ENCODE measurements around the gene PRKAG1. TPM values are rescaled to one million over a fixed set of nuclear protein-coding genes. Genes with fewer than 3 reads are reported as not detected.

Gene PRKAG1
- total RNA-seq, 1 donor from 2014 or later: 68.5 TPM

DNA sequence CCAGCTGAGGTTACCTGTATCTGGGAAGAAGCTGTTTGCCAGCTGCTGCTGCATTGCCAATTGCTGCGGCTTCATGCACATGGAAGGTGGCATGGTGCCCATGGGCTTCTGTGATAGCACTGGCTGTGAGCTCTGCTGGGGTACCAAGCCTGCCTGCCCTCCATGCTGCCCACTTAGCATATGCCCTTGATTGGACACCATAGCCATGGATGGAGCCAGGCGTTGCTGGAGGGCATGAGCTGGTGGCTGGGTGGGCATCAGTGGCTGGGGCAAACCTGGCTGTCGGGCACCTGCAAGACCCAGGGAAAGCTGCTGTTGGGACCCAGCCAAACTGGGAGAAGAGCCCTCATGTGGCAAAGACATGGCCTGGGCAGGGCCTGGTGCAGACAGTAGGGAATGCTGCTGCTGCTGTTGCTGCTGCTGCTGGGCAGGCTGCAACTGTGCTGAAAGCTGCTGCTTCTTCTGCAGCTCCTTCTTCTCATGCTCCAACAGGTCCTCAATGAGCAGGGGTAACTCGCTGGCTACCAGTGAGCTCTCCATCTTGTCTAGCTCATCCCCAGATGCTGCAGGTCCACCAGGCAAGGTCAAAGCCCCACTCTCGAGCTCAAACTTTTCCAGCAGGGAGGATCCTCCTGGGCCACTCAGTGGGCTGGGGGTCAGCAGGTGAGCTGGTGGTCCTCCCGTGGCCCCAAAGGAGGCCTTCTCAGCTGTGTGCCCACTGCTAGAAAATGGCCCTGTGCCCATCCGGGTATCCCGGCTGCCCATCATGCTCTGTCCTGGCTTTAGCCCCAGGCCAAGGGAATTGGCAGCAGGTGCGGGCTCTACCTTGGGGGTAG, 18.8 kb upstream of the PRKAG1 start:
- no peak for DNase-seq (ENCODE audit: low read depth)
- Histone ChIP-seq H3K4me3 (ENCODE audit: low read depth, low read length) (no peak overlapping the region), H3K36me3 (ENCODE audit: control insufficient read depth, insufficient read depth, low read length) (peaks cover 6% of the 10 kb centered on the region), H3K27me3 (ENCODE audit: control insufficient read depth, insufficient read depth, low read length) (no peaks in the 10 kb centered on the region)
- TF ChIP-seq, protein P1, sequence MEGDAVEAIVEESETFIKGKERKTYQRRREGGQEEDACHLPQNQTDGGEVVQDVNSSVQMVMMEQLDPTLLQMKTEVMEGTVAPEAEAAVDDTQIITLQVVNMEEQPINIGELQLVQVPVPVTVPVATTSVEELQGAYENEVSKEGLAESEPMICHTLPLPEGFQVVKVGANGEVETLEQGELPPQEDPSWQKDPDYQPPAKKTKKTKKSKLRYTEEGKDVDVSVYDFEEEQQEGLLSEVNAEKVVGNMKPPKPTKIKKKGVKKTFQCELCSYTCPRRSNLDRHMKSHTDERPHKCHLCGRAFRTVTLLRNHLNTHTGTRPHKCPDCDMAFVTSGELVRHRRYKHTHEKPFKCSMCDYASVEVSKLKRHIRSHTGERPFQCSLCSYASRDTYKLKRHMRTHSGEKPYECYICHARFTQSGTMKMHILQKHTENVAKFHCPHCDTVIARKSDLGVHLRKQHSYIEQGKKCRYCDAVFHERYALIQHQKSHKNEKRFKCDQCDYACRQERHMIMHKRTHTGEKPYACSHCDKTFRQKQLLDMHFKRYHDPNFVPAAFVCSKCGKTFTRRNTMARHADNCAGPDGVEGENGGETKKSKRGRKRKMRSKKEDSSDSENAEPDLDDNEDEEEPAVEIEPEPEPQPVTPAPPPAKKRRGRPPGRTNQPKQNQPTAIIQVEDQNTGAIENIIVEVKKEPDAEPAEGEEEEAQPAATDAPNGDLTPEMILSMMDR (IDR thresholded peaks at IDR 0.05; ENCODE audit: insufficient read depth, low read length, poor library complexity, severe bottlenecking): no peak

DNA sequence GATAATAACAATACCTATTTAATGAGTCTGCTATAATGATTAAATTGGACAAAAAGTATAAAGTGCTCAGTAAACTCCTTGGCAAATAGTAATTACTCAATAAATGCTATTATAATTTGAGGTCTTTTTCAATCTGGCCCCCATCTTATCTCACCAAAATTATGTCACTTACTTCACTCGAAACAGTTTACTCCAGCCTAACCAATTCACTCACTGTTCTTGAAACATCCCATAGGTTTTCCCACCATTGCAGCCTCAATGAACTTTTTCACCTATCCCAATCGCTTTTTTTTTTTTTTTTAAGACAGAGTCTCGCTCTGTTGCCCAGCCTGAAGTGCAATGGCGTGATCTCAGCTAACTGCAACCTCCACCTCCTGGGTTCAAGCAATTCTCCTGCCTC, 17.5 kb upstream of the PRKAG1 start:
- no peaks in the 10 kb centered on the region for H3K27me3 ChIP-seq (ENCODE audit: control insufficient read depth, insufficient read depth, low read length)
- H3K4me3 ChIP-seq (ENCODE audit: low read depth, low read length): no peak overlapping the region
- DNase-seq (ENCODE audit: low read depth): no peak
- H3K36me3 ChIP-seq (ENCODE audit: control insufficient read depth, insufficient read depth, low read length): peaks cover 9% of the 10 kb centered on the region
- TF ChIP-seq, protein P1 (IDR thresholded peaks at IDR 0.05; ENCODE audit: insufficient read depth, low read length, poor library complexity, severe bottlenecking): no peak

DNA sequence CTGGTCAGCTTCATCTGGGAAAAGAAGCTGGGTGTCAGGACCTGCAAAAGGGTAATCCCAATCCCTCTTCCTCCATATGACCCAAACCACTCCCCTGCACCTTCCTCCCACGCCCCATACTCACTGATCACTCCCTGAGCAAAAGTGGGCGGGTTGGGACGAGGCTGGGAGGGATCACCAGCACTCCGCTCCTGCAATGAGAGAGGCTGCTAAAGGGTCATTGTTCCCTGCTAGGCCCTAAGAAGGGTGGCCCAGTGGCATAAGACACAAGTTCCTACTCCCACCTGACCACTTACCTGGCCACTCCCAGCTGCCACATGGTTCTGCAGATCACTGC, 15.7 kb upstream of the PRKAG1 start:
- H3K27me3 ChIP-seq (ENCODE audit: control insufficient read depth, insufficient read depth, low read length): no peaks in the 10 kb centered on the region
- no peak for DNase-seq (ENCODE audit: low read depth)
- H3K36me3 ChIP-seq (ENCODE audit: control insufficient read depth, insufficient read depth, low read length): peaks cover 9% of the 10 kb centered on the region
- TF ChIP-seq, protein P1 (IDR thresholded peaks at IDR 0.05; ENCODE audit: insufficient read depth, low read length, poor library complexity, severe bottlenecking): no peak
- no peak overlapping the region for H3K4me3 ChIP-seq (ENCODE audit: low read depth, low read length)

DNA sequence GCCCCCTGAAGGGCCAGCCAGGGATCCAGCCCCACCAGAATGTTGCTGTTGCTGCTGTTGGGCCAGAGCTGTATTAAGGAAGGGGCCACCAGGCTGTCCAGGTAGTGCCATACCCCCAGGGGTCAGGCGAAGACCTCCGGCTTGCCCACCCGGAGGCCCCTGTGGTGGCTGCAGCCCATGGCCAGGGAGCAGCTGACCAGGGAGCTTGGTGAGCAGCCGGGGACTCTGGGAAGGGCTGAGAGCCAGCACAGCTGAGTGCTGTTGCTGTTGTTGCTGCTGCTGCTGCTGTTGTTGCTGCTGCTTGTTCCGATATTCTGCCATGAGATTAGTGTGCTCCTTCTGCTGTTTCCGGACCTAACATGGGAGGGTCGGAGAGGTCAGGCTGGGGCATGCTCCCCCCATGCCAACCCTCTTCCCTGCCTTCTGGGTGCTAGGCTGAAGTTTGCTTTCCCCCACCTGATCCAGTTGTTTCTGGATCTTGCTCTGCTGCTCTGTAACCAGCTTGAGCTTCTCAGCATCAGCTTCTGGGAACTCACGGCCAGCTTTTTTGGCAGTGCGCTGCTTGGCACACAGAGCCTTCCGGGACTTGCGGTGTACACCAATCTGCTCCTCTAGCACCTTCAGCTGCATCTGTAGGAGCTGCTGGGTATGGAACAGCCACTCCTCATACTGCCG, 15.2 kb upstream of the PRKAG1 start:
- TF ChIP-seq, protein P1 (IDR thresholded peaks at IDR 0.05; ENCODE audit: insufficient read depth, low read length, poor library complexity, severe bottlenecking): no peak
- H3K4me3 ChIP-seq (ENCODE audit: low read depth, low read length): no peak overlapping the region
- DNase-seq (ENCODE audit: low read depth): no peak
- no peaks in the 10 kb centered on the region for H3K27me3 ChIP-seq (ENCODE audit: control insufficient read depth, insufficient read depth, low read length)
- H3K36me3 ChIP-seq (ENCODE audit: control insufficient read depth, insufficient read depth, low read length): peaks cover 8% of the 10 kb centered on the region

DNA sequence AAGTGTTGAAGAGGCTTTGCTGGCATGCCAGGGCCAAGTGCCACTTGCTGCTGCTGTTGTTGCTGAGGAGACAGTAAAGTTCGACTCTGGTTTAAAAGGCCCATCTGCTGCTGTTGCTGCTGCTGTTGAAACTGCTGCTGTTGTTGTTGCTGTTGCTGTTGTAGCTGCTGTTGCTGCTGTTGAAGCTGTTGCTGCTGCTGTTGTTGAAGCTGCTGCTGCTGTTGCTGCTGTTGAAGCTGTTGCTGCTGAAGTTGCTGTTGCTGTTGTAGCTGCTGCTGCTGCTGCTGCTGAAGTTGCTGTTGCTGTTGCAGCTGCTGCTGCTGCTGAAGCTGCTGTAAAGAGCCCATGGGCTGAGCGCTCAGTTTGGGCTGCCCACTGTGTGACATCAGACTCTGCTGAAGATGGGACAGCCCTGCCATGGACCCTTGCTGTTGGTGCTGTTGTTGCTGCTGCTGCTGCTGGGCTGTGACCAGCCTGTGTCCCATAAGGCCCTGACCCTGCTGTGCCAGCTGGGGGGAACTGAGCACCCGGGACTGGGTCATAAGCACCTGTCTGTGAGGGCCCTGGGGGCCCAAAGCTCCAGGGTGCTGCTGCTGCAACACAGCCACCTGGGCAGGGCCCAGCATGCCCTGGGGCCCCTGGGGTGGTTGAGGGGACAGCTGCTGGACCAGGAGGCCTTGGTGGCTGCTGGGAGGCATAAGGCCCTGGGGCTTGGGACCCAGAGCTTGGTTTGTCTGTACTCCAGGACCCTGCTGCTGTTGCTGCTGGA, 14.3 kb upstream of the PRKAG1 start:
- H3K36me3 ChIP-seq (ENCODE audit: control insufficient read depth, insufficient read depth, low read length): peaks cover 8% of the 10 kb centered on the region
- no peak for DNase-seq (ENCODE audit: low read depth)
- TF ChIP-seq, protein P1 (IDR thresholded peaks at IDR 0.05; ENCODE audit: insufficient read depth, low read length, poor library complexity, severe bottlenecking): no peak

More for the DNA sequence above, 14.3 kb upstream of the PRKAG1 start:
- Histone ChIP-seq H3K27me3 (ENCODE audit: control insufficient read depth, insufficient read depth, low read length) (no peaks in the 10 kb centered on the region), H3K4me3 (ENCODE audit: low read depth, low read length) (no peak overlapping the region)
